ENCODE measurements around the gene NLGN4X.

GRCh38 chrX:6225911-6226595 is 2.6 kb downstream of the NLGN4X start:
- no peak for TF ChIP-seq CTCF (IDR thresholded peaks at IDR 0.05; ENCODE audit: insufficient read depth, low read depth, low read length)
- no peak for TF ChIP-seq EZH2 (IDR thresholded peaks at IDR 0.05; ENCODE audit: insufficient read depth, low read length)

All from astrocyte (in vitro differentiated cells and primary cell).